Amygdala (tissue), 56 donors: ENCODE results near the gene PRKCI.
"Not testable (repeated sequence)": the region's sequence is repeated elsewhere in the genome, so short reads cannot be mapped to it uniquely, and the experiment has no call there.

Experiments
- DNase-seq, 56 donors: peaks; one replicate each; lab custom pipeline; 2025; lab: John Stamatoyannopoulos, UW

Gene PRKCI

GRCh38 chr3:170222647-170223541 lies 670 bp downstream of the PRKCI start:
- peak in 31 of 56 donors; percentile 2 to 76 (median 43) for DNase-seq

GRCh38 chr3:170225166-170225565 lies 2.9 kb downstream of the PRKCI start:
- DNase-seq = no peak

GRCh38 chr3:170226426-170226960 lies 4.3 kb downstream of the PRKCI start:
- DNase-seq = no peak

GRCh38 chr3:170228093-170228766 lies 6.0 kb downstream of the PRKCI start:
- no peak for DNase-seq

GRCh38 chr3:170232266-170232665 lies 10.0 kb downstream of the PRKCI start:
- no peak for DNase-seq

- DNase-seq = no peak
Observed at GRCh38 chr3:170233530-170233929, 11.3 kb downstream of the PRKCI start.

- DNase-seq = no peak
Observed at GRCh38 chr3:170240142-170240541, 17.9 kb downstream of the PRKCI start.

- no peak for DNase-seq
Observed at GRCh38 chr3:170240671-170241070, 18.4 kb downstream of the PRKCI start.

GRCh38 chr3:170244576-170244975 lies 22.4 kb downstream of the PRKCI start:
- no peak for DNase-seq

GRCh38 chr3:170247875-170248274 lies 25.7 kb downstream of the PRKCI start:
- no peak for DNase-seq

GRCh38 chr3:170256597-170256996 lies 34.4 kb downstream of the PRKCI start:
- DNase-seq = no peak

- no peak for DNase-seq
Observed at GRCh38 chr3:170257145-170257544, 34.9 kb downstream of the PRKCI start.

- DNase-seq = no peak
Observed at GRCh38 chr3:170258105-170258487, 35.9 kb downstream of the PRKCI start.

- DNase-seq = no peak
Observed at GRCh38 chr3:170259907-170260306, 37.7 kb downstream of the PRKCI start.

GRCh38 chr3:170267793-170268192 lies 45.6 kb downstream of the PRKCI start:
- DNase-seq = no peak

- DNase-seq = not testable (repeated sequence)
Observed at GRCh38 chr3:170269673-170270254, 47.5 kb downstream of the PRKCI start.

GRCh38 chr3:170270282-170270881 lies 48.2 kb downstream of the PRKCI start:
- no peak for DNase-seq

- DNase-seq = no peak
Observed at GRCh38 chr3:170274641-170275040, 52.4 kb downstream of the PRKCI start.

- no peak for DNase-seq
Observed at GRCh38 chr3:170275832-170276231, 53.6 kb downstream of the PRKCI start.

- DNase-seq = not testable (repeated sequence)
Observed at GRCh38 chr3:170277311-170277710, 55.1 kb downstream of the PRKCI start.
